ENCODE measurements around the gene TMC5.
"Not testable (repeated sequence)": the region's sequence is repeated elsewhere in the genome, so short reads cannot be mapped to it uniquely, and the experiment has no call there.

TMC5 gene

DNA sequence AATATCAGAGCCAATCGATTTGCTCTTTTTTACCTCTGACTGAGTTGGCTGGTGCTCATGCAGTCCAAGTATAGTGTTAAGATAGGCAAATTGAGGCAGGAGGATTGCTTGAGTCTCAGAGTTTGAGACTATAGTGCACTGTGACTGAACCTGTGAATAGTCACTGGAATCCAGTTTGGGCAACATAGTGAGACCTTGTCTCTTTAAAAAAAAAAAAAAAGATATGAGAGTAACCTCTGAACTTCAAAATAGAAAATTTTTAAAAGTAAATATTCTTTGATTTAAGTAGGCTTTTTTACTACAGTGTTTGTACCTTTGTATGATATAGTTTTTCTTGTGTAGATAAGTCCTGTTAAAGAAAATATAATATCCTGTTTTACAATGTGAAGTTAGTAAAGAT is 109.5 kb downstream of the TMC5 start:
- TF ChIP-seq, protein P1, sequence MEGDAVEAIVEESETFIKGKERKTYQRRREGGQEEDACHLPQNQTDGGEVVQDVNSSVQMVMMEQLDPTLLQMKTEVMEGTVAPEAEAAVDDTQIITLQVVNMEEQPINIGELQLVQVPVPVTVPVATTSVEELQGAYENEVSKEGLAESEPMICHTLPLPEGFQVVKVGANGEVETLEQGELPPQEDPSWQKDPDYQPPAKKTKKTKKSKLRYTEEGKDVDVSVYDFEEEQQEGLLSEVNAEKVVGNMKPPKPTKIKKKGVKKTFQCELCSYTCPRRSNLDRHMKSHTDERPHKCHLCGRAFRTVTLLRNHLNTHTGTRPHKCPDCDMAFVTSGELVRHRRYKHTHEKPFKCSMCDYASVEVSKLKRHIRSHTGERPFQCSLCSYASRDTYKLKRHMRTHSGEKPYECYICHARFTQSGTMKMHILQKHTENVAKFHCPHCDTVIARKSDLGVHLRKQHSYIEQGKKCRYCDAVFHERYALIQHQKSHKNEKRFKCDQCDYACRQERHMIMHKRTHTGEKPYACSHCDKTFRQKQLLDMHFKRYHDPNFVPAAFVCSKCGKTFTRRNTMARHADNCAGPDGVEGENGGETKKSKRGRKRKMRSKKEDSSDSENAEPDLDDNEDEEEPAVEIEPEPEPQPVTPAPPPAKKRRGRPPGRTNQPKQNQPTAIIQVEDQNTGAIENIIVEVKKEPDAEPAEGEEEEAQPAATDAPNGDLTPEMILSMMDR (IDR thresholded peaks at IDR 0.05), result no peak
- Mint-ChIP-seq H3K4me1 (peaks cover 31% of the 10 kb centered on the region), H3K27me3 (ENCODE audit: low read depth, poor library complexity) (no peaks in the 10 kb centered on the region), H3K4me3 (no peak overlapping the region), H3K27ac (no peak overlapping the region), H3K36me3 (ENCODE audit: low read depth) (peaks cover 25% of the 10 kb centered on the region), H3K9me3 (no peaks in the 10 kb centered on the region)
- DNase-seq, result no peak

DNA sequence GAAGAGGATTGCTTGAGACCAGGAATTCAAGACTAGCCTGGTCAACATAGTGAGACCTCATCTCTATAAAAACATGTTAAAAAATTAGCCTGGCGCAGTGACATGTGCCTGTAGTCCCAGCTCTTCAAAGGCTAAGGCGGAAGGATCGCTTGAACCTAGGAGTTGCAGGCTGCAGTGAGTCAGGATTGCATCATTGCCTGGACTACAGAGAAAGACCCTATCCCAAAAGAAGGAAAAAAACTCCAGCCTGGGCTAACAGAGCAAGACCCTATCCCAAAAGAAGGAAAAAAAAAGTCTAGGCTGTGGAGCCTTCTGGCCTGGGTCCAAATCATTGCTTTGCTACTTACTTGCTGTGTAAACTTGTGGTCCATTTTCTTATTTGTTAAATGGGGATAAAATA is 111.0 kb downstream of the TMC5 start:
- H3K27ac Mint-ChIP-seq, result no peak overlapping the region
- DNase-seq, result no peak
- no peaks in the 10 kb centered on the region for H3K27me3 Mint-ChIP-seq (ENCODE audit: low read depth, poor library complexity)
- no peaks in the 10 kb centered on the region for H3K9me3 Mint-ChIP-seq
- H3K4me3 Mint-ChIP-seq, result no peak overlapping the region
- peaks cover 20% of the 10 kb centered on the region for H3K4me1 Mint-ChIP-seq
- TF ChIP-seq, protein P1 (IDR thresholded peaks at IDR 0.05), result no peak
- peaks cover 32% of the 10 kb centered on the region for H3K36me3 Mint-ChIP-seq (ENCODE audit: low read depth)

GRCh38 chr16:19532601-19533000 is 114.9 kb downstream of the TMC5 start:
- Mint-ChIP-seq H3K27me3 (ENCODE audit: low read depth, poor library complexity) (no peaks in the 10 kb centered on the region), H3K4me1 (no peaks in the 10 kb centered on the region), H3K27ac (no peak overlapping the region), H3K36me3 (ENCODE audit: low read depth) (peaks cover 60% of the 10 kb centered on the region), H3K4me3 (no peak overlapping the region), H3K9me3 (no peaks in the 10 kb centered on the region)
- TF ChIP-seq, protein P1 (IDR thresholded peaks at IDR 0.05), result no peak
- no peak for DNase-seq

DNA sequence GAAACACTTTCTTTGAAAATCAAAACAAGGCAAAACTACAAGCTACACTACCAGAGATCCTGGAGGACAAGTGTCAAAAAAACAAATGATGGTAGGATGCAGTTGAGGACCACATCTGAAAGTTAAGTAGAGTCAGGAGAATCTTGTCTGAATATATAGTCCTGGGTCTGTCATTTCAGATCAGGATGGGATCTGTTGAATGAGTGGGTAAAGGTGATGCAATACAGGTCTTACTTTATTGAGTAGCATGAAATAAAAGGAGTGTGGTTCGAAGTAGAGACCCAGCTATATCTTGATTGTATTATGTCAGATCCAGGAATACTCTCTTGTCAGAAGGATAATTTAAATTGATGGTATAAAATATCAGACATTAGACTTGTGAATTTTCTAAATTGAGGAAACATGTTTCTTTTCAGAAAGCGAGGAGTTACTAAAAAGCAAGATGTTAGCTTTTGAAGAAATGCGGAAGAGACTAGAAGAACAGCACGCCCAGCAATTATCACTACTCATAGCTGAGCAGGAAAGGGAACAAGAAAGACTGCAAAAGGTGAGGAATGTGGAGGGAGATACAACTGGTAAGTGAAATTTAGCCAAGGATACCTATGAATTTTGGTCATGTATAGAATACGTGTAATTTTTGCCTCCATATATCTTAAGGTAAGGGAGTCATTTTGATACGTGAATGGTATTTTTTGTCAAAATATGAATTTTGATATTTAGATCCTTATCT is 122.7 kb downstream of the TMC5 start:
- TF ChIP-seq, protein P1 (IDR thresholded peaks at IDR 0.05), result no peak
- no peak overlapping the region for H3K27ac Mint-ChIP-seq
- no peaks in the 10 kb centered on the region for H3K27me3 Mint-ChIP-seq (ENCODE audit: low read depth, poor library complexity)
- no peak overlapping the region for H3K4me3 Mint-ChIP-seq
- peaks cover 4% of the 10 kb centered on the region for H3K9me3 Mint-ChIP-seq
- peaks cover 61% of the 10 kb centered on the region for H3K36me3 Mint-ChIP-seq (ENCODE audit: low read depth)
- no peaks in the 10 kb centered on the region for H3K4me1 Mint-ChIP-seq
- no peak for DNase-seq

DNA sequence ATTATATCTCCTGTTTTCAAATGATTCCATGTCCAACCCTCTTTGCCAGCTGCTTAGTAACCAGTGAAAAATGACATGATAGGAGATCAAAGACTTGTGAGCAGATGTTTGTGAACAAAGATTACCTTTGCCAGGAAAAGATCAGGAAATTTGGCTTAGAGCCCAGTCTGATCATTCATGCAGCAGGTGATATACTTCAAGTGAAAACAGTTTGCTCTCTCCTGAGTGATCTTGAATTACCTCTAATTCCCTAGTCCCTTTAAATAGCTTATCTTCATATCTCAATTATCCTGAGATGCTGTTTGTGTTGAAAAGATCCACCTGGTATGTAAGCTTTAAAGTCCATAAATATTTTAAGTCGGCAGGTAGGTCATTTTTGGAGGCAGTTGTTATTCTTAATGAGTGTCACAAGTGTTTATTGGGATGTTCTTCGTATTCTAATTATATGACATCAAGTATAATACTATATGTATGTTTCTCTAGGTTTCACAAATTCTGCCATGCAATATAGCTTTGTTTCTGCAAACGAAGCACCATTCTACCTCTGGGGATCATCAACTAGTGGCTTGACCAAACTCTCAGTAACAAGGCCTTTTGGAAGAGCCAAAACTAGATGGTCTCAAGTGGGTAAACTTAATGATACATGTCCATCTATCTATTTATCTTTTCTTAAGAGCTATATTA is 124.6 kb downstream of the TMC5 start:
- no peaks in the 10 kb centered on the region for H3K4me1 Mint-ChIP-seq
- TF ChIP-seq, protein P1 (IDR thresholded peaks at IDR 0.05), result no peak
- H3K4me3 Mint-ChIP-seq, result no peak overlapping the region
- H3K9me3 Mint-ChIP-seq, result peaks cover 4% of the 10 kb centered on the region
- peaks cover 49% of the 10 kb centered on the region for H3K36me3 Mint-ChIP-seq (ENCODE audit: low read depth)
- DNase-seq, result no peak
- H3K27ac Mint-ChIP-seq, result no peak overlapping the region
- no peaks in the 10 kb centered on the region for H3K27me3 Mint-ChIP-seq (ENCODE audit: low read depth, poor library complexity)

GRCh38 chr16:19543278-19543996 is 125.8 kb downstream of the TMC5 start:
- H3K4me3 Mint-ChIP-seq; H3K9me3 Mint-ChIP-seq; H3K27ac Mint-ChIP-seq; H3K27me3 Mint-ChIP-seq (ENCODE audit: low read depth, poor library complexity); H3K4me1 Mint-ChIP-seq; DNase-seq: not testable (repeated sequence)
- H3K36me3 Mint-ChIP-seq (ENCODE audit: low read depth), result peaks cover 49% of the 10 kb centered on the region

All from nephron progenitor cell (in vitro differentiated cells).